HT-29 (cell line): ENCODE measurements around the gene CACNG4. TPM values are rescaled to one million over a fixed set of nuclear protein-coding genes. Genes with fewer than 3 reads are reported as not detected.
"Not testable (repeated sequence)": the region's sequence is repeated elsewhere in the genome, so short reads cannot be mapped to it uniquely, and the experiment has no call there.

ENCODE experiments used
- DNase-seq: peaks from one replicate; pipeline ENCODE4 v3.0.0-alpha.2; 2015; ENCODE audit warnings: low spot score
- total RNA-seq: library from RNA; depleted of rRNA; stranded (reverse); fragments of >200 nt; shearing (Covaris generic); gene quantifications from 2 replicates; pipeline ENCODE4 v1.2.3, GENCODE V29; 2014

Gene CACNG4
- total RNA-seq, 1 experiment from 2014 or later, result 6.2 TPM

DNA sequence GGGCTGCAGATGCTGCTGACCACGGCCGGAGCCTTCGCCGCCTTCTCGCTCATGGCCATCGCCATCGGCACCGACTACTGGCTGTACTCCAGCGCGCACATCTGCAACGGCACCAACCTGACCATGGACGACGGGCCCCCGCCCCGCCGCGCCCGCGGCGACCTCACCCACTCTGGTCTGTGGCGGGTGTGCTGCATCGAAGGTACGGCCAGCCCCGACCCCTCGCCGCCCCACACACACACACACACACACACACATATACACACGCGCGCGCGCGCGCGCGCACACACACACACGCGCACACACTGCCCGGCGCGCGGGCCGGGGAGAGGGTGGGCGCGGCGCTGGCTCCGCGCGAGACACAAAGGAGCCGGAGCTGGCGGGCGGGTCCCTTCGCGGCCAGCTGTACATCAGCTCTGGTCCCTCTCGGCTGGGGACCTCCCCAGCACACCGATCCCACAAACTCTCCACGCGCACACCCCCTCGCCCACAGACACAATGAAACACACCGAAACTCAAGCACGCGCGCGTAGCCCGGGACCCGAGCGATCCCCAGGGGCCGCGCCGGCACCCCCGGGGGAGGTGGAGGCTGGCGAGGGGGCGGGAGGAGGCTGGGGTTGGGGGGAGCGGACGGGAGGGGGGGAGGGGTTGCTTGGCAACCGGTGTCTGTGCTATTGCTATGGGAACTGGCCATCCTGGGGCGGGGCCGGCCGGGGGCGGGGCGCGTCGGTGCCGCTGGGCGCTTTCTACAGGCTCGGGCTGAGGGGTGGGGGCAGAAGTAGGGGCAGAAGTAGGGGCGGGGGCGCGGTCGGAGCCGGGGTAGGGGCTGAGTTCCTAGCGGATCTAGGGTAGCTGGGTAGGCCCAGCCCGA is 658 bp downstream of the CACNG4 start:
- peak; percentile 49 for DNase-seq

DNA sequence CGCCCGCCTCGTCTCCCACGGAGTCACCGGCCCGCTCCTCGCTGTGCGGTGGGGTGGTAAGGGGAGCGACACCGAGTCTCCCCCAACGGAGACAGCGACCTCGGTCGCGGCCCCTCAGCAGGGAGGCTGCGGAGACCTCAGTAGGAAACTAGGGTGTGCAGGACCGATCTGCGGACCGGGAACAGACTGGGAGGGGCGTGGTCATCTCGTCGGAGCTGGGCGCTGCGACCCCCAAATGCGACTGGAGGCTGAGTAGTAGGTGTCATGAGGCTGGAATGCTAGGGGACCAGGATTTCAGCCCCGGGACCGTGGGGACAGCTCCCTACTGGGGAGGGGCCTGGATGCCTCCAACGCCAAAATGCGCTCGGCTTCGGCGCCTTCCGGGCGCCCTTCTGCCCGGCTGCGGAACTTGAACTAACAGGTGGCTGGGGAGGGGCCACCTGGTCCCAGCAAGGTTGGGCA is 1.3 kb downstream of the CACNG4 start:
- DNase-seq, result no peak

DNA sequence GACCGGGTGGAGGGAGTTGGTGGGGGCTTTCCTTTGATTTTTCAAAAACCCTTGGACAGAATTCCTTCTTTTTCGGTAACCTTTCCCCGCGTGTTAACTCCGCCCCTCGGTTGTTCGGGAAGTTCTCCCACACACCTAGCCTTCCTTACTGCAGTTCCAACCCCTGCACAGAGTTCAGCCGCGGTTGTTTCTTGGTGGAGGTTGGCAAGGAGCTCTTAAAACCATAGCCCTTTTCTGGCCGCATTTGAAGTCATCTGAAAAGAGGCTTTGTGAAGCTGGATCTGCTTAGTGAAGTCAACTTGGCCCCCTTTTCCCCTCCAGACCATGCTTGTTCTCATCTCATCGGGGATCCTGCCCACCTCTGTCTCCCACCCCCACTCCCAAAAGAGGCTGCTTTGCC is 1.8 kb downstream of the CACNG4 start:
- DNase-seq, result no peak

DNA sequence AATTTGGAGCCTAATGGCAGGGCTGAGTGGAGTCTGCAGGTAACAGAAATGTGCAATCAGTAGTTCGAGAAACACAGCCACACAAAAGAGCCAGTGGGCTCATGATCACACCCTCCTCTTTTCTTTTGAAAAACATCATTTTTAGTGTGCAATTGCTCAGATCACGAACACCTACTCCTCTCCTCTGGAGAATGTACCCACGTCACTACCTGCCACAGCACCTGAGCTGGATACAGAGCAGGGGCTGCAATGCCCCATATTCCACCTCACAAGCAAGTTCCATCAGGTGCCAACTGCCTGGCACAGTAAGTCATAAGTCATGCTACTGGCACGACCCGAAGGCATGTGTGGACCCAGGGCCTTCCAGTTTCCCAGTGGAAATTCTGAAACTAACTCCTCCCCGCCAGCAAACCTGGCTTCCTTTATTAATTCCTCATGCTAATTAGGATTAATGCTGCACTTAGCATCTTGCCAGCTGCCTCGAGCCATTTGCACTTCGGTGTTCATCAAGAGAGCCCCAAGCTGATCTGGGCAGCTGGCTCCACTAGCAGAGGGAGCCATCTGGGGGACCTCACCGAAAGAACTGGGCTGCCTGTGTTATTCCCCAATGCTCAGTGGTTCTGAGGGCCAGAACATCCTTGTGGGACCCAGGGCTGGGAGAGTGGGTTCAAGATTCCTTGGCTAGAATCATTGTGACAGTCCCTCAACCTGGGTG is 2.4 kb downstream of the CACNG4 start:
- DNase-seq, result no peak

DNA sequence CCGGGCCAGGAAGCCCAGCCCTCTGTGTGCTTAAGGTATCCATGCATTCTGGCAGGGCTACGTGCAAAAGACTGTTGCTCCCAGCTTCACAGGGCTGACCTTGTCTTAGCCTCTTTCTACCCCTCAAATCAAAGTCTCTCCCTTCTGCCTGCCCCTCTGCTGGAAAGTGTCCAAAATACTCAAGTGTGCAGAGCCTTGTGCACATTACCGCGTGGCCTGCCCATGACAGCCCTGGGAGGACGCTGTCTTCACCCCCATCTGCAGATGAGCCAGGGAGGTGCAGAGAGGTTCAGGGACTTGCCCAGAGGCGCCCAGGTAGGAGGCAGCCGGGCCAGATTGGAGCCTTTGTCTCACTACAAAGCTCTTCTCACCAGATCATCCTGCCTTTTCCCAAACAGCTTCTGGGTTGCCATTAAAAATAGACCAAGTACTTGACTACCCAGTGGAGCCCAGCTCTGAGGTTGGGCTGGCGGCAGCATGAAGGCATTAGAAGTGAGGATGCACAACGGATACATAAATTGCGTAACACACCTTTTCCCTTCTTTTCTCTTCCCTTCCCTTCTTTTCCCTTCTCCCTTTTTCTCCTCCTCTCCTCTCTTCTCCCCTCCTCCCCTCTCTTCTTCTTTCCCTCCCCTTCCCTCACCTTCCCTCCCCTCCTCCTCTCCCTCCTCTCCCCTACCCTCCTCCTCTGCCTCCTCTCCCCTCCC is 3.5 kb downstream of the CACNG4 start:
- DNase-seq, result no peak

DNA sequence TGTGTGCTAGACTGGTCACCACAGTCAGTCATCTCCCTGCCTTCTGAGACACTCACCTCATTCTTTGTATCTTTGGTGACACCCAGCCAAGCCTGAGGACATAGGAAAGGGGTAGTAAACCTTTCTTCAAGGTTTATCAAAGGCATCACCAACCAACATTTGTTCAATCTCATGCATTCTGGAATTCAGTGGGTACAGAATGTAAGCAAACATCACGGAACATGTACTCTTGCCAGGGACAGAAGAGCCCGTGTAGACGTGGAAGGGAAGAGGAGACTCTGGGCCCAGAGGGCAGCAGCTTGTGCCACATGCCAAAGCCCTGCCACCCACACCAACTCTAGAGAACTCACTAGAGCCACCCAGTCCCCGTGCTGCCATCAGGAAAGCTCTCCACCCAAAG is 4.4 kb downstream of the CACNG4 start:
- no peak for DNase-seq

DNA sequence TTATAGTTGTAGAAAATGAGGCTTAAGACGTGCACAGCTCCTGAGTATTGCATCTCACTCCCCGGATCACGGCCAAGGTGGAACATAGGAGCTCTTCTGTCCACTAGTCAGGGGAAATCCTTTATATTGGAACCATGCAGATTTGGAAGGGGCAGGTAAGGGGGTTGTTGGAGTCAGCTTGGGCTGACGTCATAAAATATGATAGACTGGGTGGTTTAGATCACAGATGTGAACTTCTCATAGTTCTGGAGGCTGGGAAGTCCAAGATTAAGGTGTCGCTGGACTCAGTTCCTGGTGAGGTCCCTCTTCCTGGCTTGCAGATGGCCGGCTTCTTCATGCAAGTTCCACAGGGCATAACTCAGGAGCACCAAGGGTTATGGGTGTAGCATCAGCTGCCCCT is 5.6 kb downstream of the CACNG4 start:
- DNase-seq, result no peak

DNA sequence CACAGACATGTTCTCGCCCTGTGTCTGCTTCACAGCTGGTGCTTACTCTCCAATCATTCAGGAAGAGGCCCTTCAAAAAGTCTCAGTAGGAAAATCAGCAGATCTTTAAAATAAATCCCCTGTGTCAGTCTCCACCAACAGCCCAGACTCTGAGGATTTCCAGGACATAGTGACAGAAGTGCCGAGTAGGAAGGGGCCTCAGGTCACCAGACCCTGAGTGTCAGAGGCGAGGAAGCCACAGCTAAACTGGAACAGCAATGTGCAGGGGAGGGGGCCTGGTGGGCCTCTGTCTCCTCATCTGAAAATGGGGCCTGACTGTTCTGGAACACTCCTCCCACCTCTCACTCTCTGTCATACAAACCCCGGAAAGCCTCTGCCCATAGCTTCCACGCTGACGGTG is 6.3 kb downstream of the CACNG4 start:
- no peak for DNase-seq

DNA sequence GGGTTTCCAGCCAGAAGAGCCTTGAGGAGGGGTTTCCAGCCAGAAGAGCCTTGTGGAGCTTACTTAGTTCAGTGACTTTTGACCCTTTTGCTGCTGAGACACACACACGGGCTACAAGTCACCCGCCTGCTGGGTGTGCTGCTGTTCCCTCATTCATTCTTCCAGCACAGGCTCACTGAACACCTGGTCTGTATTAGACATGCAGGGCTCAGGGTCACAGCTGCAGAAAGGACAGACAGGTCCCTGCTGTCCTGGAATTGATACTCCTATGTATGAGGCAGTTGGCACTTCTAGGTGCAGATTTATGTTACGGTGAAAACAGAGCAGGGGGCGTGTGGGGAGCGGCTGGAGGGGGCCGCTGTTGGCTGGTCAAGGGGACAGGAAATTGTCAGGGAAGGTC is 6.8 kb downstream of the CACNG4 start:
- DNase-seq, result no peak

DNA sequence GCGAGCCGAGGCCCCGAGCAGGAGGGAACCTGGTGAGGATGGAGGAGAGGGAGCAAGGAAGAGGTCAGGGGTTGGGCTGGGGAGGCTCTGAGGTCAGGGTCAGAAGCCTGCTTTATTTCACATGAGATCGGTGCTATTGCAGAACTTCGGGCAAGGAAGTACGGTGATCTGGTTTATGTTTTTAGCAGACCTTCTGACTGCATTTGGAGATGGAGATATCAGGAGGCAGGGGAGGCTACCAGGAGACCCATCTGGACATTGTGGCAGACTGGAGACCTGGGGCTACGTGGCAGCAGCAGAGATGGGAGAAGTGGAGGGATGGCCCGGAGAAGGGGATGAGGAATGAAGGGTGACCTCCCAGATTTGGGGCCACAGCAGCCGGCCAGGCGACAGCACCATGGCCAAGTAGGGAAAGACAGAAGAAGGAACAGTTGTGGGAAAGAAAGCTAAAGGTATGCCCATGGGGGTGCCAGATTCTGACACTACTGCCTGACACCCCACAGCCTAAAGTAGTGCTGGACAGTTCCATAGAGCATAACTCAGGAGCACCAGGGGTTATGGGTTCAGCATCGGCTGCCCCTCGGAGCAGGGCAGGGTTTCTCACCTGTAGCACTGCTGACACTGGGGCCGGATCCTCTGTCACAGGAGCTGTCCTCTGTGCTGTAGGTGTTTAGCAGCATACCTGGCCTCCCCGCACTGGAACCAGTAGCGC is 7.4 kb downstream of the CACNG4 start:
- DNase-seq, result no peak

DNA sequence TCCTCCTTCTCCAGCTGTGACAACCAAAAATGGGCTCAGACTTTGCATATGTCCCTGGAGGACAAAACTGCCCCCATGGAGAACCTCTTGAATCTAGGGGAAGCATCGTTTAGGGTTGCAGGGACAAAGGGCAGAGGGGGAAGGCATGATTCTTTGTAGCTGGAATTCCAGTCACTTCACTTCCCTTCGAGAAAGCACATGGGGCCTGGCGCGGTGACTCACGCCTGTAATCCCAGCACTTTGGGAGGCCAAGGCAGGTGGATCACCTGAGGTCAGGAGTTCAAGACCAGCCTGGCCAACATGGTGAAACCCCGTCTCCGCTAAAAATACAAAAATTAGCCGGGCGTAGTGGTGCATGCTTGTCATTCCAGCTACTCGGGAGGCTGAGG is 7.9 kb downstream of the CACNG4 start:
- DNase-seq, result not testable (repeated sequence)

DNA sequence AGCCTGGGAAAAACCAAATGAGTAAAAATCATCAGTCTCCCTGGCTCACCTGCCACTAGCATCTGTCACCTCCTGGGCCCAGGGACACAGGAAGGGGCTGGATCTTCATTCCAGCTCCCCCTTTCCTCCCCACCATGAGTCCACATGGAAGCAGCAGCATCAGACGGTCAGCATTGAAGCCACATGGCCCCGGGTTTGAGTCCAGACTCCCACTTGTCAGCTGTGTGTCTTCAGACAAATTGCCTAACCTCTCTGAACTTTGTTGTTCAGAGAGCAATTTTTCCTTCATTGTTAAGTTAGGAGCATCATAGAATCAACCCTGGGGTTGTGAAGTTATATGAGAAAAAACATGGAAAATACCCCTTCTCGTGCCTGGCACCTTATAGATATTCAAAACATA is 10.7 kb downstream of the CACNG4 start:
- DNase-seq, result no peak

DNA sequence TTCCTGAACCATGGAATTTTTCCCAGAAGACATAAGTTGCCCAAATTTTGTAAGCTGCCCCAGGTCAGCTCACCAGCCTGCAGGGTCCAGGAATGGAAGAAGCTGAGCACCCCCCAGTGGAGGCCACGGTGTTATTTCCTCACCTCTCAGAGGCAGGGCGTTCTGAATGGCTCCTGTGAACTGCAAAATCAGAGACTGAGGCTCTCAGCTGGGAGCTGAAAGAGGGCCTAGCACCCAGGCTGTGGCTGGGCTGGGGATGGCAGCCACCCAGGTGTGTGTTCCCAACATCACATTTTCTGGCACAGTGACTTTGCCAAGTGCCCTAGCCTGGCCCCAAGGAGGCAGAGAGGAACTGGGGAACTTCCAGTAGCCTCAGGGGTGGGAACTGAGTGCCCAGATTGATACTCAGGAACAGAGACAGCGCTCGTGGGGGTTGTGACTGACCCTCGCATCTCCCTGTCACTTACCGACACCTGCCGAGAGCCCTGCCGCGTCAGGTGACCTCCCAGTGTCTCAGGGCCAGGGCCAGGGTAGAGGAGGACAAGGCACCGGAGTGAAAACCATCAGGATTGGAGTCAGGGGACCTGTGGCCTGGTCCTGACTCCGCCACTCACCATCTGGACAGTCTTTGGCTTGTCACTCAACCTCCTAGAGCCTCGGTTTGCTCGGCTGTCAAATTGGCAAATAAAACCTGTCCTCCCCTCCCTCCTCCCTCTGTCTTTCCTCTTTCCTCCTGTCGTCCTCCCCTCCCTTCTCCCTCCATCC is 11.3 kb downstream of the CACNG4 start:
- peak; percentile 83 for DNase-seq

DNA sequence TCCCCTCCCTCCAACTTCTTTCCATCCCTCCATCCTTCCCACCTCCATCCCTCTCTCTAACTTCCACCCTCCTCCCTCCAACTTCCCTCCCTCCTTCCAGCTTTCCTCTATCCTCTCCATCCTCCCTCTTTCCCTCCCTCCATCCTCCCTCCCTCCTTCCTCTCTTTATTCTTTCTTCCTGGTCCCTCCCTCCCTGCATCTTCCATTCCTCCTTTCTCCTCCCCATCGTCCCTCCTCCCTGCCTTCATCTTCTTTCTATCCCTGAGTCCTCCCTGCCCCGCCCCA is 11.8 kb downstream of the CACNG4 start:
- no peak for DNase-seq

DNA sequence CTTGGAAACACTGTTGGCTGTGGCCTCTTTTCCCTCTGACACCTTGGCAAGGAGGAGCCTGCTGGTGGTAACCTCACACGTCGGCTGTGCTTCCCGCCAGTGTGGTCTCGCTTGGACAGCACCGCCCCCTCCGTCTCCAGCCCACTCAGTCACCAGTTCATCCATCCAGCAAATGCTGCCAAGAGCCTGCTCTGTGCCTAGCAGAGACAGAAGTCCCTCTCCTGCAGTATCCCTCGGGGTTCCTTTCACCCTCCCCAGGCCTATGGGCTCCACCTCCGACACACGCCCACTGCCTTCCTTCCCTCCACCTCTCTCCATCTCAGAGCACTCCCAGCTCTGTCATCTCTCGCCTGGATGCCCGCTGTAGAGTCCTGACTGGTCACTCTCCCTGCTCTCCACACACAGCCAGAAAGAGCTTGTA is 12.3 kb downstream of the CACNG4 start:
- DNase-seq, result no peak

DNA sequence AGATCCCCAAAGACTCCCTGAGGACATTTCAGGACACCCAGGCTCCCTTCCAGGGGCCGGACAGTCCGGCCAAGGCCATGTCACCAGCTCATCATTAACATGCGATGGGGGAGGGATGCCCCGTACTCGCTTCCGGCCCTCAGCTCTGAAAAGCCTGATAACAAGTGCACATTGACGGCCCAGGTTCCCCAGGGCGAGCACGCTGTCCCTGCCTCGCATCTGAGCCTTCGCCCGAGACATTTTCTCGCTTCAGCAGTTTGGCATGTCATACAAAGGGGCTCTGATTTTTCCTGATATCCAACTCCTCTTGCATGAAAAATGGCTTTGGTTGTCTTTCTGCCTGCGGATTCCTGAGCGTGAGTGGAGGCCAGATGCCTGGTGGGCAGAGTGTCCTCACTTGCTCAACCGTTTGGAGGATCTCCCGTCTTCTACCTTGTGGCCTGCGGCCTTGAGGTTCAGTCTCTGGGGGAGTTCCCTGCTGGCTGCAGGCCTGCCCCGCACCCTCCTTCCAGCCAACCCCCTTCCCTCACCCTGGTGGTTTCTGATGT is 14.1 kb downstream of the CACNG4 start:
- no peak for DNase-seq

DNA sequence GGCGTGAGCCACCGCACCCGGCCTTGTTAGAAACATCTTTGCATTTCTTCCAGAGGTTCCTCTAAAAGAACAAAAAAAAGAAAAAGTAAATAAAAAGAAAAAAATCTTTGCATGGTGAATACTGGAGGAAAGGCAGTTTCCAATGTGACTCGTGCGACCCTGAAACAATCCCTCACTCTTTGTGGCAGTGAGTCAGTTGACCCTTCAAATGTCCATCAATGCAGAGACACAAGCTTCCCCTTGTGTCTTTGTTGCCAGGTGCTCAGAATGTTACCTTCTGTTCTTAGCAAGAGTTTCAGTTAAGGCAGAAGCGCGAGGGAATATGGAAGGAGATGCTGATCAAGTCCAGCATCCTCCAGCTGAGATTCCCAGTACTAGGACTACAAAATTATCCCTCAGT is 16.4 kb downstream of the CACNG4 start:
- no peak for DNase-seq

DNA sequence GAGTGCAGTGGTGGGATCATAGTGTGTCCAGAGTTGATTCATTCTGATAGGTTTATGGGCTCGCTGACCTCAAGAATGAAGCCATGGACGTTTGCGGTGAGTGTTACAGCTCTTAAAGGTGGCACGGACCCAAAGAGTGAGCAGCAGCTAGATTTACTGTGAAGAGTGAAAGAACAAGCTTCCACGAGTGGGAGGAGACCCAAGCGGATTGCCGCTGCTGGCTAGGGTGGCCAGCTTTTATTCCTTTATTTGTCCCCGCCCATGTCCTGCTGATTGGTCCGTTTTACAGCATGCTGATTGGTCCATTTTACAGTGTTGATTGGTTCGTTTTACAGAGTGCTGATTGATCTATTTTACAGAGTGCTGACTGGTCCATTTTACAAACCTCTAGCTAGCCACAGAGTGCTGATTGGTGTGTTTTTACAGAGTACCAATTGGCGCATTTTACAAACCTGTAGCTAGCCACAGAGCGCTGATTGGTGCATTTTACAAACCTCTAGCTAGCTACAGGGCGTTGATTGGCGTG is 17.5 kb downstream of the CACNG4 start:
- DNase-seq, result no peak

DNA sequence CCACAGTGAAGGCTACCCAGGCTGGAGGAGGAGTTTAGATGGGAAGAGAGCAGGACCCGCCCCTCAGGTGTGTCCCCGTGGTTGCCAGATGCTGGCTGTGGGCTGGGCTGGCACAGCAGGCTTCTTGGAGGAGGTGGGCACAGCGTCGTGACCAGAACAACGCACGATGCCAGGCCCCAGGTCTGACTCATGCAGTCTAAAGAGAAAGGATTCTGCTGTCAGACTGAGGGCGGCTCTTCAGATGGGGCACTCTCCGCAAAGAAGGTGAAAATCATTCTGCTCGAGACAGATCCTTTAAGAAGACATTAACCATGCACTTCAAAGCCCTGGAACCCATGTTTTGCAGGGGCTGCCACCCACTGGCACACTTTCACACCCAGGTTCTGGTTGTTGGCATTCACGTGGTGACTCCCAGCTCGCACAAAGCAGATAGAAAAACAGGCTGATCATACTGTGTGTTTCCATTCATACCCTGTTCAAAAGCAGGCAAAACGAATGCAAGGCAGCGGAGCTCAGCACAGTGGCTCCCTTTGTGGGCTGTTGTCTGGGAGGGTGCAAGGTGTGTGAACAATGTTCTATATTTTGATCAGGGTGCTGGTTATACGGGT is 19.0 kb downstream of the CACNG4 start:
- DNase-seq, result no peak

DNA sequence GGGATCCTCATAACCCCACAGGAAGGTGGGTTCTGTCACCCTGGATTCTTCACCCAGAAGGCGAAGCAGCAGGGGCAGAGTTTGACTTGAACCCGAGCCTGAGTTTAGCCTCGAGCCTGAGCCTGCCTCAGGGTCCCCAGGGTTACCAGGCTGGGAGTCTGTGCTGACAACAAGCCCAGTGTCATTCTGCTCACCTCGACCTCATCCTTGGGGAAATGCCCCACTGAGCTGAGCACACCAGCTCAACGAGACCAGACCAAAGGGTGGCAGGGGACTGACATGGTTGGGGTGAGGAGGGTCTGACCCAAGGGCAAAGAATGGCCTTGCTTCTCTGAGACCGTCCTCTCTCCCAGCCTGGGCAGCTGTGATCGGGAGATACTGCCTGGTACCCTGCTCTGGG is 20.2 kb downstream of the CACNG4 start:
- no peak for DNase-seq
